HG03175 (cell line): ENCODE data around the gene SPNS2.

ENCODE experiments used
- ATAC-seq: cut with Tn5 transposase; IDR thresholded peaks from one replicate; pipeline ENCODE4 v1.9.1; 2021; ENCODE audit warnings: mild to moderate bottlenecking, moderate library complexity; ENCODE audit not compliant: unreplicated experiment

The SPNS2 gene

DNA sequence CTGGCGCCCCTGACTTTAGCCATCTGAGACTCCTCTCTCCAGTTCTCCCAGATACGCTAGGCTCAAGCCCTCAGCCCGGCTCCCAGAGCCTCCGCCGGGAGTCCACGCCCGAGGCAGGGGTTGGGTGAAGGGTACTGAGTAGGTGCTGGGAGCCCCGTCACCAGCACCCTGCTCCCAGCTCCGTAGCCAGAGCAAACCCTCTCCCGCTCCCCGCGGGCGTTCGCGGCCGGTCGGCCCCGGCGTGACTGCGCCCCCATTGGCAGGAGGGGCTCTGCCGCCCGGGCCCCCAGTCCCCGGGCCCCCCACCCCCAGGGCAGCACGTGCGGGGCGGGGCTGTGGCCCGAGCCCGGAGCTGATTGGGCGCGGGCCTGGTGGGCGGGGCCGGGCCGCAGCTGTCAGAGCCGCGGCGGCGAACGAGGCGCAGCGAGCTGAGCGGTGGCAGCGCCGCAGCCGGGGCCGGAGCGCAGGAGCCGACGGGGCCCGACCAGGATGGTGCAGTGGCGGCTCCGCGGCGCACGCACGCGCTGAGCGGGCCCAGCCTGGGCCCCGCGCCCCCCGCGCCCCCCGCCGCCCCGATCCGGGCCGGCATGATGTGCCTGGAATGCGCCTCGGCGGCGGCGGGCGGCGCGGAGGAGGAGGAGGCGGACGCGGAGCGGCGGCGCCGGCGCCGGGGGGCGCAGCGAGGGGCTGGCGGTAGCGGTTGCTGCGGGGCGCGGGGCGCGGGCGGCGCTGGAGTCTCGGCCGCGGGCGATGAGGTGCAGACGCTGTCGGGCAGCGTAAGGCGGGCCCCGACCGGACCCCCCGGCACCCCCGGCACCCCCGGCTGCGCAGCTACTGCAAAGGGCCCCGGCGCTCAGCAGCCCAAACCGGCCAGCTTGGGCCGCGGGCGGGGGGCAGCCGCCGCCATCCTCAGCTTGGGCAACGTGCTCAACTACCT, at the start of gene SPNS2:
TSS of gene SPNS2 (plus strand) at position 421 of the 937 bp plus-strand sequence. CDS start at position 588, 167 bp downstream.
- ATAC-seq, result peak; percentile 60

DNA sequence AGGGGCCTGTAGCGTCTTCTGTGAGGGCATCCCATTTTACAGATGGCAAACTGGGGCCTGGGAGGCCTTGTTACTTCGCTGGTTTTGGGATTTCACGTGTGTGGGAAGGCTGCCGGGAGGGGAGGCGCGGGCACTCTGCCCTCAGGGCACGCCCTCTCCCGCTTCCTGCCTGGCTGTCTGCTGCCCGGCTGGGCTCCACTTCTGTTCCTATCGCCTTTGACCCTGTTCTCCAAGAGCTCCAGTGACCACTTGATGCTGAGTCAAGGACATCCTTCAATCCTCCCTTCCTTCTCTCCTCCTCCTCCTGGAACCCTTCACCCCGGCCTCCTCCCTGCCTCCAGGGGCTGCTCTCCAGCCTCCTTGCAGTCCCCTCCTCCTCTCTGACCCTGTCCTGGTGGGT, 48.9 kb upstream of the SPNS2 start:
- ATAC-seq, result no peak

- no peak for ATAC-seq
Measured at GRCh38 chr17:4450710-4451316, 47.9 kb upstream of the SPNS2 start.

GRCh38 chr17:4453812-4454591, 44.7 kb upstream of the SPNS2 start:
- no peak for ATAC-seq

GRCh38 chr17:4460661-4461060, 38.0 kb upstream of the SPNS2 start:
- no peak for ATAC-seq

DNA sequence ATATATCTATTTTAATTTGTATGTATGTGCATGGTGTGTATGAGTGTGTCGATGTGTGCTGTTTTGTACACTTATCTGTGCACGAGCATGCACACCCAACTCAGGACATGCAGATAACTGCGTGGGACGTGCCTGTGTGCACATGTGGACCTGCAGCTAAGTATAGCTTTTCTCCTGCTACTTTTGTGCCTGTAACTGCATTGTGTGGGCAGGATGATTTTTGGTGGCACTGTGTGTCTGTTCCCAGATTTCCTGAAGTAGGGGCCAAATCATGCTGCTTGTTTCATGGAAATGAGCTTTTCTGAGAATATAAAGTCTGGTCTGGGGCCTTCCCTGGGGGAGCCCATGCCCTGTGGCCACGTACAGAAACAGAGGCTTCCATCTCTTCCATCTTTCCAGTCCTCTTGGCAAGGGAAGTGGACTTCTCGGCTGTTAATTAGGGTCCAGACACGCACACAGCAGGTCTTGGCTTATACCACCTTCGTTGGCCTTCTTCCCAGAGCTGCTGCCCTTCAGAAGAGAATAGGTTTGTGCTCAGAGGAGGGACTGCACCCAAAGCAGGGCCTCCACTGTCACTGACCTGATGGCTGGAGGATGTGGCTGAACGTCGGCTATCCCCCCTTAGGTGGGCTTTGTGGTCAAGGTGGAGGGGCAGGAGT, 34.7 kb upstream of the SPNS2 start:
- ATAC-seq, result no peak

DNA sequence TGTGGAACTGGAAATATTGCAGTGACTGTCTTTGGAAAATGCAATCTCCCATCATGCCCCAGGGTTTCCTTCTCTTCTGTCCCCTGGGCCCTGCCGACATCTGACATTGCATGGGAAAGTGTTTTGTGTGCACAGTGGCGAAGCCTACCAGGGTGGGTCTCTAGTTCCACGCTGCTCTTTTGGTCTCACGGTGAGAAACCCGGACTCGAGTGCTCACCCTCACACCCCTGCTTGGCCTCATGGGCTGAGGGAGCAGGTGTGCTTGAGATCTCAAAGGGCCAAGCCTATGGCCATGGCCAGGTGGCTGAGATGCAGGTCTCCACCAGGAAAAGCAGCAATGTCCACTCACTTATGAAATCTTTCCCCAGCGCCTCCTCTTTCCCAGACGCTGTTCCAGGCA, 32.9 kb upstream of the SPNS2 start:
- no peak for ATAC-seq

DNA sequence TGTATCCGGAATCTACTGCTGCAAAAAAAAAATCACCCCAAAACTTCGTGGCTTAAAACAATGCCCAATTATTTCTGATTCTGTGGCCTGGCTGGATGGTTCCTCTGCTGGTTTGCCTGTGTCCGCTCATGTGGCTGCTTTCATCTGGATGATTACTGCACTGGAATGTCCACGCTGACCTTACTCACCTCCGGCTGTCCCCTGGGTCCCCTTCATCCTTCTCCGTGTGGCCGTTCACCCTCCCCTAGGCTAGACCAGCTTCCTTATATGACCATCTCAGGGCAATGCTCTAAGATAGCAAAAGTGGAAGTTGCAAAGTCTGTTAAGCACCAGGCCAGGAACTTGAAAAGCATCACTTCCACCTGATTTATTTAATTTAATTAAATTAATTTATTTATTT, 31.4 kb upstream of the SPNS2 start:
- no peak for ATAC-seq

DNA sequence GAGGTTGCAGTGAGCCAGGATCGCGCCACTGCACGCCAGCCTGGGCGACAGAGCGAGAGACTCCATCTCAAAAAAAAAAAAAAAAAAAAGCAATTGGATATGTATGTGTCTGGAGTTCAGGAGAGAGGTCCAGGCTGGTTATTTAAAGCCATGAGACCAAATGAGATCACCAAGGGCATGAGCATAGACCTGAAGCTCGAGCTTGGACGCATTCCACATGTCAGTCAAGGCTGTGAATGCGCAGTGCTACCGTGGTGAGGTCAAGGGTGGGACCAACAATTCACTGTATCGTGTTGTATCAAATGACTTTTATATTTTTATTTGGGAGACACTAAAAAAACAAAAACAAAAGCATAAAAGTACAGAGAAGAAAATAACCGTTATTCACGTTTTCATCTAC, 29.1 kb upstream of the SPNS2 start:
- ATAC-seq, result no peak

GRCh38 chr17:4472286-4472685, 26.4 kb upstream of the SPNS2 start:
- ATAC-seq, result no peak

GRCh38 chr17:4474093-4474492, 24.6 kb upstream of the SPNS2 start:
- no peak for ATAC-seq

DNA sequence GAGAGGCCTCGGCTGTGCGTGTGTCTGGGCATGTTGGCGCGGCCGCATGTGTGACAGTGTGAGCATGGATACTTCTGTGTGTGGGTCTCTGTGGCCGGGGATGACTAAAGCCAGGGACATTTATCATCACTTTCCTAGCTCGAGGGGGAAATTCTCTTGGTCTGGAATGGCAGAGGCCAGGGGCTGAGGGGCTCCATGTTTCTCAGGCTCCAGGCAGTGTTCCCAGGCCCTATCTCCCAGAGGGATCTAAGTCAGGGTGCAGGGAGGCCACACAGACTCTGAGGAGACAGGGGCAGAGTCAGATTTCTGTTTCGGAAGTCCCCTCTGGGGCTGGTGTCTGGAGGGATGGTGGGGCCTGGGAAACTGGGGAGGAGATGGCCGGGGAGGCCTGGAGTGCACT, 23.7 kb upstream of the SPNS2 start:
- ATAC-seq, result no peak

DNA sequence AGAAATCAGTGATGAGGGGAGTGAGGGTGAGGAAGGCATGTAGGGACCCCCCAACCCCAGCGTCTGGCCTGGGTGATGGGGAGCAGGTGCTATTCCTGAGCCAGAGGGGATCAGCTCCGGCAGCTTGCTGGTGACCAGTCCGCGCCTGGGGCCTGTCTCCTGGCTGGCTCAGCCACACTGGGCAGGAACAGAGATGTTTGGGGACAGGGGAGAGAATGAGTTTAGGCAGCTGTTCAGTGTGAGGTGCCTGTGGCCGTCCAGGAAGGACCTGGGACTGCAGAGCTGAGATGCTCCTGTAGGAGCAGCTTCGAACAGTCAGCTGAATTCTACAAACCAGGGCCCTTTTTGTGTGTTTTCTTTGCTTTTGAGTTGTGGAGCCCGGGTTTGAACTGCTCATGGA, 23.2 kb upstream of the SPNS2 start:
- no peak for ATAC-seq

GRCh38 chr17:4476017-4476416, 22.7 kb upstream of the SPNS2 start:
- no peak for ATAC-seq

DNA sequence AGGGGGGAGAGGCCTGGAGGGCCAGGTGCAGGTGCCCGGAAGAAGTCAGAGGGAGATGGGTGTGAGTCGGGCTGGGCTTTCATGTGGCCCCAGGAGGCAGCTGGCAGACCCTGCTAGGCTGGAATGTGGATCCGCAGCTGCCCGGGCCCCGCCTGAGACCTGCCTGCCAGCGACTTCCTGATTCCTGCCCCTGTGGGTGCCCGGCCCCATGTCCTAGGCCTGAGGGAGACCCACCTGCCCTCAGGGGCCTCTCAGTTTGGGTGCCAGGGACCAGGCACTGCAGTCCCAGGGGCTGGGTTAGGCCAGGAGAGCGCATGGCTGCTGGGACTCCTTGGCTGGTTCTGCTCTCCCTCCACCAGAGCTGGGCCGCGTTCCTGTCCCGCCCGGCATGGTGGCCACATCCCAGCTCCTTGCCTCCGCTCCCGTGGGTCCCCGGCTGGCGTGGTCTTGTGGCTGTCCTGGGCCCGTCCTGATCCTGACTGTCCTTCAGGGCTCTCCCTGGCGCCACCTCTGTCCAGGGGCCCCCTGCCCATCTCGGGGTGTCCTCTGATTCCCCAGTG, 22.1 kb upstream of the SPNS2 start:
- no peak for ATAC-seq

DNA sequence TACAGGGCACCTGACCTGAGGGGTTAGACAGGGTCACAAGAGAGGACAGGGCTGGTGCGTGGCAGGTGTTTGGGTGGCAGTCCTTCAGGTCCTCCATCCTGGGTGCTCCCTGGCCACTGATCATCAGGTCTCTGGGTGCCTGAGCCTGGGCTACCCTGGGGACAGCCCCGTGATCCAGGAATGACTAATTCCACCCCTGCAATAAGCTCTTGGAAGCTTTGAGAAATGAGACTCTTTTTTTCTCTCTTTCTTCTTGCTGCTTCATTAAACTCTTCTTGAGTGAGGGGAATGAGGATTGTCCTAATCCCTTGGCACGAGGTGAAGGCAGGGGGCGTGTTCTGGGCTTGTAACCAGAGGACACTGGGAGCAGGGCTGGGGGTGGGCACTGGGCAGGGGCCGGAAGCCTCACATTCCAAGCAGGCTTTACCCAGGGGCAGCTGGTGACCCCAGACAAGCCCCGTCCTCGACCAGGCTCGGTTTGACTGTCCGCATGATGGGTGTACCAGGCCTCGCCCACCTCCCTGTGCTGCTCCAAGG, 21.4 kb upstream of the SPNS2 start:
- no peak for ATAC-seq

- no peak for ATAC-seq
Measured at GRCh38 chr17:4478318-4478830, 20.3 kb upstream of the SPNS2 start.

DNA sequence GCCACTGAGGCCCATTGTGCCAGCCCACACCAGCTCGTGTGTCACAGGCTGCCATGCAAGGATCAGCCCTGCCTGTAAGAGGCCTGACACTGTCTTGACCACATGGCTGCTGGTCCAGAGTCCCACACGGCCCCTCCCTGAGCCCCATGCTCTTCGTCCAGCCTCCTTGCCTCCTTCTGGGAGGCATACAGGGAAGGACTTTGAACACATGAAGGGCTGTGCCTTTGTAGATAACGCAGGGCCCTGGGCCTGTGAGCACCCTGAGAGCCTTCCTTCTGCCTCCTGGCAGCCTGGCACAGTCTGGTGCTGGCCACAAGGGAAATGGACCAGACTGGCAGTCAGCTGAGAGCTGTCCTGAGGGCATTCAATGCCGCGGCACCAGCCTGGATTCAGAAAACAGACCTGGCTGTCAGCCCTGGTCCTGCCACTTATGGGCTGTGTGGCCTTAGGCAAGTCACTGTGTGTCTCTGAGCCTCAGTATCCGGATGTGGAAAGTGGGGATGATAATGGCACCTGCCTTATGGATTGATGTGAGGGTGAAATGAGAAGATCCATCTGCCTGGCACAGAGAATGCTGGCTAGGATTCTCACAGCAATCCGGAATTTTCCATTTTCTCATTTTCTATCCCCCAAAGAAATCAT, 19.2 kb upstream of the SPNS2 start:
- no peak for ATAC-seq

- ATAC-seq, result no peak
Measured at GRCh38 chr17:4479982-4480751, 18.5 kb upstream of the SPNS2 start.
